HG03139 (cell line): ENCODE measurements around the gene CDKN1B.

ENCODE experiments used
- ATAC-seq: cut with Tn5 transposase; IDR thresholded peaks from one replicate; pipeline ENCODE4 v1.9.1; 2021; ENCODE audit not compliant: unreplicated experiment

The CDKN1B gene

GRCh38 chr12:12755923-12756322 lies 38.8 kb downstream of the CDKN1B start:
- ATAC-seq: no peak

- no peak for ATAC-seq
Observed at GRCh38 chr12:12757121-12757520, 40.0 kb downstream of the CDKN1B start.

GRCh38 chr12:12759234-12759915 lies 42.2 kb downstream of the CDKN1B start:
- ATAC-seq: no peak

- no peak for ATAC-seq
Observed at GRCh38 chr12:12764824-12765223, 47.7 kb downstream of the CDKN1B start.

- no peak for ATAC-seq
Observed at GRCh38 chr12:12770262-12770661, 53.1 kb downstream of the CDKN1B start.
